ENCODE measurements around the gene ALKAL2.

Gene ALKAL2

DNA sequence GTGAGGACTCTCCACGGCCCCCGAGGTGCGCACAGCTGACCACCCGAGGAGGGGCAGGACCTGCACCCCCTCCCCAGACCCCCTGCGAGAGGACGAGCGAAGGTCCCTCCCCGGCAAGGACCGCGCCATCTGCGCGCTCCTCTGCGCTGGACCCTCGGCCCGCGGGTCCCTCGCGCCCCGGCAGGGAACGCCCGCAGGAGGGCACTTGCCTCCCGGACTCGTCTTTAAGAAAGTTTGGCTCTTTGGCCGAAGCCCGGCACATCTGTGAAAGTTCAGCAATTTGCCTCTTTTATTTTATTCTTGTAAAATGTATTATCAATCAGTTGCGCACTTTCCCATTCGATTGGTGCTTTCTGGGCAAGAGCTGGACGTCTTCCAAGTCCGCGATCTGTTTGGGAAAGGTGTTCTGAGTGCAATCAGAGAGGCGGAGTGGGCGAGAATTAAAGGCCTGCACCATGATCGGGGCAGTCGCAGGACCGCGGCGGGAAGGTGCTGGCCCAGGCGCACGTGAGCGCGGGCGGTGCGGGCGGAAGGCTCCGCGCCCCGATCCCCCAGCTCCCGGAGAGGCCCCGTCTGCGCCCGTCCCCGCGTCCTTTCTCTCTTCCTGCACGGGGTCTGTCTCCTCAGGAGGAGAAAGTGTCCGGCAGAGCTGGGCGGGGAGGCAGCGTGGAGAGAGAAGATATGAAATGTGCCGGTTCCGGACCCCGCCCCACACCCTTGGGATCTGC, 1.6 kb upstream of the ALKAL2 start:
- DNase-seq, result no peak

DNA sequence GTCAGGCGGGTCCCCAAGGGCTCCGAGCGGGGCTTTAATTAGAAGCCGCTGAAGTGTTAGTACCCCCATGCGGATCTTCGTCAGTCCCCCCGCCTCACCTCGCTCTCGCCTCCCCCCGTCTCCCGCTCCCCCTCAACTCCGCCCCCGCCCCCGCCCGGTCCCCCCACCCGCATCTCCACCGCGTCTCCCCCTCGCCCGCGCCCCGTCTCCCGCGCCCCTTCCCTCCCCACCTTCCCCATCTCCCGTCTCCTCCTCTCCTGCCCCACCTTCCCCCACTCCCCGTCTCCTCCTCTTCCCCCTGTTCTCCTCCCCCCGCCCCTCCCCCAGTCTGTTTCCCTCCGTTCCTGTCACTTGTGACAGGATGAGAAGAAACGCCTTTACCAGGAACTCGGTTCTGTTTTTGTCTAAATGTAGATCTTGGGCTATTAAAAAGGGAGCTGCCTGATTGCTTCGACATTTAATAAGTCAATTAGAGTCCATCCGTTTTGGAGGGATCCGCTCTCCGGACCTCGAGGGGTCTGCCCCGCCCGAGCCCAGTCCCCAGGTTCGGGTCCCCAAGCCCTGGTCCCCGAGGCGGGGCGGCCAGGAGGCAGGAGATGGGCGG, 969 bp upstream of the ALKAL2 start:
- DNase-seq, result no peak

DNA sequence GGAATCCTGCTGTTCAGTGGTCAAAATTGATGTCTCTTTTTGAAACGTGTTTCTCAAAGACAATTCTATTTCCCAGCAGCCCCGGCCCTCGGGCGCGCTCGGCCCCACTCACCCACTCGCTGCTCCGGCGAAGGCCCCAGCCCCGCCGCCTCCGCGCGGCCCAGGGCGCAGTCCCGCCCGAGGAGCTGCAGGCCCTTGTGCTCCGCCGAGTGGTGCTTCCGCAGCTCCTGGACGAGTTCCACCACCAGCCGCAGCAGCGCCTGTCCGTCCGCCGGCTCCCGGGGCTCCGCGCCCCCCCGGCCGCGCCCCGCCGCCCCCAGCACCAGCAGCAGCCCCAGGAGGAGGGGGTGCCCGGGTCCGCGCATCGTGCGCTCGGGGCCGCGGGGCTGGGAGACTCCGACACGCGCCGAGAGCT, 413 bp downstream of the ALKAL2 start:
- no peak for DNase-seq

DNA sequence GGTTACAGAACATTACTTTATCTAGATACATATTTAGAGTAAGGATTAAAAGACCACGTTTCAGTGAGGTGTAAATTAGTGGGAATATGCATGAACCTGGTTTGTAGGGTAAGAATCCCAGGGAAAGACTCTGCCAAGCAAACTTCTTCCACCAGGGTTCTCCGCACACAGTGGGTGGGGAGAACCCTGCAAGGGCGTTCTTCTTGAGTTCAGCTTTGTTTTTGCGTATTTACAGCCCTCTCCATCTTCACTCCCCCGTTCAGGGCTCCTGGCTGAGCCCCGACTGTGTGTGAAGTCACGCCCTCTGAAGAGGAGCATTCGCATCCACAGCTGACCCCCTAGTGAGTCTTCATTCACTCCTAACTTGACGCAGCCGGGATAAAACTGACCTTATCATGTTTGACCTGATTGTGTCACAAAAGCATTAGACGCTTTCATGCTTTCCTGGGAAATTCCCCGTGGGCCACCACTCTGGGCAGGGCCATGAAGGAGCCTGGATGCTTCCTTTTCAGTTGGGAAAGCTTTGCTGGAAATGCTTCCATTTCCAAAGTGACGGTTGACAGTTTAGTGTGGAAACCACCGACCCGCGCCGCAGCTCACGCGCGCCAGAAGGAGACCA, 1.0 kb downstream of the ALKAL2 start:
- no peak for DNase-seq

- DNase-seq, result no peak
Measured at GRCh38 chr2:286035-286434, 1.9 kb downstream of the ALKAL2 start.

GRCh38 chr2:285531-285930, 2.4 kb downstream of the ALKAL2 start:
- no peak for DNase-seq

- DNase-seq, result no peak
Measured at GRCh38 chr2:284896-285492, 2.9 kb downstream of the ALKAL2 start.

DNA sequence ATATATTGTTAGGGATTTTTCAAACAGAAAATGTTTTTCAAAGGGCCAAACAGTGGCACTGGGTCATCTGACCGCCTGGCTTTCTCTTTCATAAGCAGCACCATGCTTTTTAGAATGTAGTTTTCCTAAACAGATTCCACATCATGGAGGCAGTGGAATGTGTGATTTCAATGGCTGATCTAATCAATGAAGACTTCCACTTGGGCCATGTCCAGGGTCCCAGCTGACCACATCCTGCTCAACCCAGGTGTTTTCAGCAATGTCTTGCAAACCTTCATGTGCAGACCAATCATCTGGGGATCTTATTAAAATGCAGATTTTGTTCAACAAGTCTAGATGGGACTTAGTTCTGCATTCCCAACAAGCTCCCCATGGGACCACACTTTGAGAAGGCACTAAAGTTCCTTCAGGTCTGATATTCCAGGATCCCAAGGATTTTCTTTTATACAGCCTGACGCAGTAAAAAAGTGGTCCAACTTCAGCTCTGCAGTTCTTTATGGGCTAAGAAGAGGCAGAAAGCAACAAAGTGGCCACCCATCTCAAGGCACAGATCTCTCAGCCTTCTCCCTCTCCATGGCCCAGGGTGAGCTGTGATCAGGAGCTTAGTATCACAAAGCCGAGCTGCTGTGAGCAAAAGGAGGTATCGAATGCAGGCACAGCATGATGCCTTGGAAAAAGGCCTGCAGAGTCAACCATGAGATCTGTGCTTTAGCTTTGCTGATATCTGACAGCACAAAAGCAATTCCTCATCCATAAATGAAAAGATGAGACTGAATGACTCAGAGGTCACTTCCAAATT, 3.7 kb downstream of the ALKAL2 start:
- no peak for DNase-seq

- DNase-seq, result no peak
Measured at GRCh38 chr2:282371-283263, 5.3 kb downstream of the ALKAL2 start.

DNA sequence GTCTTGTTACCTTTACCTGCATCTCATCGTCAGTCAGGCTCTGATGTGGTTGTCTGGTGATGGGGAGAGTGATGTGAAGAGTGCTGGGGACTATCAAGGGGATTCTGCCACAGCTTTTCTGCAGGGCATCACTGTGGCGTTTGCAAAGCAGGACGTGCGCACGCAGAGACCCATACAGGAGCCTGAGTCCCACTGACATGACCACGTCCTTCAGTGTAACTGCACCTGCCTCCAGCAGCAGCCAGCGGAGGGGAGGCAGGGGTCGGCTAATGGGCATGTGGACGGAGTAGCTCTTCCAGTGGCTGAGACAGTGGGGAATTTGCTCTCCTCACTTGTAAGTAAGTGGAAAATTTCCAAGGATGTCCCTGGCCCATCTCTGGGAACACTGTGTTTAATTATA, 6.5 kb downstream of the ALKAL2 start:
- no peak for DNase-seq

- no peak for DNase-seq
Measured at GRCh38 chr2:280650-281110, 7.2 kb downstream of the ALKAL2 start.

GRCh38 chr2:279956-280649, 7.8 kb downstream of the ALKAL2 start:
- no peak for DNase-seq

DNA sequence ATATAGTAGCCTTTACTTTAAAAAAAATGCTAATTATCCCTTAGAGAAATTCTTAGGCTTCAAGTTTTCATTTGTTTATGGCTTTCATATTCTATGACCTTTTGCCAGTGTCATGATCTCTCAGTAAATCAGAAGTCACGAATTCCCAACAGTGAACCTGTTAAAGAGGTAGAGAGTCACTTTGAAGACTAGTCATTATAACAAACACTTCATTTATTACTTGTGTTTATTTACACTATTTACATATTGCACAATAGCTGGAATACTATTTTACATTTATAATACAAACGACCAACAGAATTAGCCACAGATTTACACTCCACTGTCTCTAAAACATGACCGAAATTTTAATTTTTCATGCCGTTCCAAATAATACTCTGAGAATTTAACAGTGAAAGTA, 8.5 kb downstream of the ALKAL2 start:
- no peak for DNase-seq

DNA sequence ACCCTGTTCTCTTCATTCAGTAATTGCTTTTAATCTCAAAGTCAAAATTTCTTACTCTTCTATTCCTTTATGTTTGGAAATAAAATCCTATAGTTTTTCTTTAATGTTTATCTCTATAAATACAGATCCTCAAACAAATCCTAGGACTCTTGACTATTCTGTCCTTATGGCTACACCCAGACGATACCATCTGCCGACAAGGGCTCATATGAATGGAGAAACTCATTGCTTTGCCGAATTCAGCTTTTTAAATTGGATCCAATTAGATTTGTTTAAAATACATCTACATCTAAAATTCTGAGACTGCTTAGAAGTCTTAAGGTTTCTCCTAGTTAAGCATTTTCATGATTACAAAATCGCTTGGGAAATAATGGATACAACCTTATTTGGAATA, 9.0 kb downstream of the ALKAL2 start:
- no peak for DNase-seq

GRCh38 chr2:278312-278926, 9.5 kb downstream of the ALKAL2 start:
- DNase-seq, result no peak

DNA sequence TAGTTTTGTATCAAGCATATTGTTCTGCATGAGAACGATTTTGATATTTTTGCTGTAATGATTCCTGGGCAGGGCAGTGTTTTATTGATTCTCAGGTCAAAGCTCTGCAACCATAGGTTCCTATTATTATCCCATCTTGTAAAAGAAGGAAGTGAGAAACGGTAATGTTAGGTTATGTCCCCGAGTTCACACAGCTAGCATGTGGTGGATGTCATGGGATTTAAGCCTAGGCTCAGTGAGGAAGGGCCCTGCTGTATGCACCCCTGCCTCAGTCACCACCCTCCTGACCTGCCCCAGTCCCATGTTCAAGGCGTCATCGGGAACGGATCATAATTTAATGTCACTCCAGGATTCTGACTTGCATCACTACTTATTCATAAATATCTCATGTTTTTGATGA, 12.4 kb downstream of the ALKAL2 start:
- DNase-seq, result no peak

DNA sequence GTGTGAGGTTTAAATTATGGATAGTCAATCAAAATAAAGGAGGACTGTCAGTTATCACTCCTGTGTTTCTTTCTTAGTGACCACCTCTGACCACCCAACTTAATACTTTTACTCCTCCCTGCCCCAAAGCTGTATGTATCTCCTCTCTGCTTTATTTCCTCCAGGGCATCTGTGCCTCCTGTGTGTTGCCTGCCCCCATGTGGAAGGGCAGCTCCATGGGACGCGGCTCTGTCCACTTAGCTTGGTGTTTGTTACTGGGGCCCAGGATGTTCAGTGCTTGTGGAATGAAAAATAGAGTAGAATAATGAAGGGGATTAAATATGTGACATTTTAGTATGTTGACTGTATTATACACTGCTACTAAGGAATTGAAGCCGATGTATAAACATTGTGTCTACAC, 13.4 kb downstream of the ALKAL2 start:
- no peak for DNase-seq

DNA sequence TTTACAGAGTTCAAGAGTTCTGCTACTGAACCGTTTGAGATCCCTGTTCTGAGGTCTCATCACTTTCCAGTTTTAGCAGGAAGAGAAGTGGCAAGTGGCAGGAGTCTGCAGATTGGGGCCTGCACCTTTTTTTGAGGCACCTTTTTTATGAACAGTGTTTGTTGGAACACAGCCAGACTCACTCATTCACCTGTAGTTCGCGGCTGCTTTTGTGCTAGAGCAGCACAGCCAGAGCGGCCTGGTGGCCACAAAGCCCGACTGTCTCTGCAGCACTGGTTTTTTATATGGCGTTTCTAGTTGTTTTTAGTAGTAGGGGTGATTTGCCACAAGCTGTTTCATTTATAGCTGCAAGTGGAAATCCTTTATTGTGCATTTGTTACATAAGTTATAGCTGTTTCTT, 14.6 kb downstream of the ALKAL2 start:
- DNase-seq, result no peak

GRCh38 chr2:271917-272316, 16.0 kb downstream of the ALKAL2 start:
- no peak for DNase-seq

DNA sequence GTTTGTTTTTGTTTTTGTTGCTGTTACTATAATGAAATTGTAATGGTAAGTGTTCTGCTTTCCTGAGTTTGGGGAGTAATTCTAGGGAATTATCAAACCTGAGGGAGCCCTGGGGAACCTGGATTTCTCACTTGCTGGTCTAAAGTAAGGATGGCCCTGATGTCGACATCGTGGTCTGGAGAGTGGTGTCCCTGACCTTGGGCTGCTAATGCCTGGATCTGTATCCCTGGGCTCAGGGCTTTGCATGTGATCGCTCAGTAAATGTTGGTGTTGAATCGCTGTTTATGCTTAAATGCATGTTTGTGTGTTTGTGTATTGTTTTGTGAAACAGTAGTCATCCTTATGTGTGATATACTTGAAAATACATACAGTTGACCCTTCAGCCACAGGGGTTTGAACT, 17.0 kb downstream of the ALKAL2 start:
- no peak for DNase-seq
